Measurements from ENCODE around the gene ADORA2B. TPM values are rescaled to one million over a fixed set of nuclear protein-coding genes. Genes with fewer than 3 reads are reported as not detected.
"Not testable (repeated sequence)": the region's sequence is repeated elsewhere in the genome, so short reads cannot be mapped to it uniquely, and the experiment has no call there.

ADORA2B gene
- total RNA-seq, 1 experiment from 2014 or later = 1.5 TPM

GRCh38 chr17:15900871-15901270, 44.1 kb upstream of the ADORA2B start:
- DNase-seq = no peak
- no TSS peak for BruUV-seq (replicated peaks)
- Histone ChIP-seq H3K9me3 (no peaks in the 10 kb centered on the region), H3K27me3 (replicated peaks; ENCODE audit: control insufficient read depth, insufficient read depth, low read length) (no peaks in the 10 kb centered on the region), H3K4me3 (ENCODE audit: low read depth, low read length) (no peak overlapping the region), H3K4me1 (no peaks in the 10 kb centered on the region), H3K36me3 (ENCODE audit: control insufficient read depth, insufficient read depth, low read length) (no peaks in the 10 kb centered on the region)
- Mint-ChIP-seq H3K27ac (ENCODE audit: unreplicated experiment) (no peak overlapping the region), H3K4me1 (ENCODE audit: low read depth, unreplicated experiment) (peaks cover 5% of the 10 kb centered on the region), H3K4me3 (ENCODE audit: unreplicated experiment) (no peak overlapping the region), H3K36me3 (ENCODE audit: insufficient read depth, unreplicated experiment) (no peaks in the 10 kb centered on the region), H3K9me3 (ENCODE audit: unreplicated experiment) (no peaks in the 10 kb centered on the region), H3K27me3 (ENCODE audit: insufficient read depth, unreplicated experiment) (no peaks in the 10 kb centered on the region)
- ChIA-PET CTCF (no interaction called here), POLR2A (no interaction called here)
- intact Hi-C loops (cut with micrococcal nuclease; ENCODE audit: unreplicated experiment) = no loop called here
- TF ChIP-seq CTCF (IDR thresholded peaks at IDR 0.05; ENCODE audit: insufficient read depth in 1 of 2, low read depth in 1 of 2, low read length in 1 of 2, severe bottlenecking in 1 of 2, unreplicated experiment in 1 of 2) = no peak

GRCh38 chr17:15905236-15905635, 39.7 kb upstream of the ADORA2B start:
- POLR2A ChIA-PET; DNase-seq; H3K4me3 Mint-ChIP-seq (ENCODE audit: unreplicated experiment); H3K27me3 ChIP-seq (replicated peaks; ENCODE audit: control insufficient read depth, insufficient read depth, low read length); H3K9me3 Mint-ChIP-seq (ENCODE audit: unreplicated experiment); H3K4me1 ChIP-seq; H3K36me3 ChIP-seq (ENCODE audit: control insufficient read depth, insufficient read depth, low read length); H3K27me3 Mint-ChIP-seq (ENCODE audit: insufficient read depth, unreplicated experiment); H3K36me3 Mint-ChIP-seq (ENCODE audit: insufficient read depth, unreplicated experiment); H3K4me3 ChIP-seq (ENCODE audit: low read depth, low read length); H3K4me1 Mint-ChIP-seq (ENCODE audit: low read depth, unreplicated experiment); CTCF ChIA-PET; BruUV-seq (replicated peaks); H3K27ac Mint-ChIP-seq (ENCODE audit: unreplicated experiment); intact Hi-C loops (cut with micrococcal nuclease; ENCODE audit: unreplicated experiment); H3K9me3 ChIP-seq: not testable (repeated sequence)

GRCh38 chr17:15907290-15907689, 37.6 kb upstream of the ADORA2B start:
- intact Hi-C loops (cut with micrococcal nuclease; ENCODE audit: unreplicated experiment) = no loop called here
- no peak for DNase-seq
- POLR2A ChIA-PET = no interaction called here
- TF ChIP-seq CTCF (IDR thresholded peaks at IDR 0.05; ENCODE audit: insufficient read depth in 1 of 2, low read depth in 1 of 2, low read length in 1 of 2, severe bottlenecking in 1 of 2, unreplicated experiment in 1 of 2) = no peak
- Mint-ChIP-seq H3K27ac (ENCODE audit: unreplicated experiment) (no peak overlapping the region), H3K4me1 (ENCODE audit: low read depth, unreplicated experiment) (no peaks in the 10 kb centered on the region), H3K4me3 (ENCODE audit: unreplicated experiment) (no peak overlapping the region), H3K9me3 (ENCODE audit: unreplicated experiment) (no peaks in the 10 kb centered on the region), H3K36me3 (ENCODE audit: insufficient read depth, unreplicated experiment) (no peaks in the 10 kb centered on the region), H3K27me3 (ENCODE audit: insufficient read depth, unreplicated experiment) (no peaks in the 10 kb centered on the region)
- H3K4me1 ChIP-seq = no peaks in the 10 kb centered on the region
- H3K4me3 ChIP-seq (ENCODE audit: low read depth, low read length) = no peak overlapping the region
- H3K36me3 ChIP-seq (ENCODE audit: control insufficient read depth, insufficient read depth, low read length) = no peaks in the 10 kb centered on the region
- H3K9me3 ChIP-seq = no peaks in the 10 kb centered on the region
- CTCF ChIA-PET = no interaction called here
- no peaks in the 10 kb centered on the region for H3K27me3 ChIP-seq (replicated peaks; ENCODE audit: control insufficient read depth, insufficient read depth, low read length)
- no TSS peak for BruUV-seq (replicated peaks)

- BruUV-seq (replicated peaks) = no TSS peak
- no peak overlapping the region for H3K4me3 ChIP-seq (ENCODE audit: low read depth, low read length)
- ChIA-PET CTCF (no interaction called here), POLR2A (no interaction called here)
- Mint-ChIP-seq H3K27me3 (ENCODE audit: insufficient read depth, unreplicated experiment) (no peaks in the 10 kb centered on the region), H3K4me3 (ENCODE audit: unreplicated experiment) (no peak overlapping the region), H3K9me3 (ENCODE audit: unreplicated experiment) (no peaks in the 10 kb centered on the region), H3K27ac (ENCODE audit: unreplicated experiment) (no peak overlapping the region), H3K4me1 (ENCODE audit: low read depth, unreplicated experiment) (no peaks in the 10 kb centered on the region), H3K36me3 (ENCODE audit: insufficient read depth, unreplicated experiment) (no peaks in the 10 kb centered on the region)
- no peaks in the 10 kb centered on the region for H3K36me3 ChIP-seq (ENCODE audit: control insufficient read depth, insufficient read depth, low read length)
- H3K9me3 ChIP-seq = no peaks in the 10 kb centered on the region
- DNase-seq = no peak
- H3K4me1 ChIP-seq = no peaks in the 10 kb centered on the region
- intact Hi-C loops (cut with micrococcal nuclease; ENCODE audit: unreplicated experiment) = no loop called here
- TF ChIP-seq CTCF (IDR thresholded peaks at IDR 0.05; ENCODE audit: insufficient read depth in 1 of 2, low read depth in 1 of 2, low read length in 1 of 2, severe bottlenecking in 1 of 2, unreplicated experiment in 1 of 2) = no peak
- no peaks in the 10 kb centered on the region for H3K27me3 ChIP-seq (replicated peaks; ENCODE audit: control insufficient read depth, insufficient read depth, low read length)
Measured at GRCh38 chr17:15908378-15908777, 36.6 kb upstream of the ADORA2B start.
